HCT116 (cell line): ENCODE data around the gene ABHD17C. TPM values are rescaled to one million over a fixed set of nuclear protein-coding genes. Genes with fewer than 3 reads are reported as not detected.

ENCODE experiments used
- ATAC-seq: fragments of 200-7000 bp; cut with Tn5 transposase; 2 replicates; pipeline ENCODE4 v1.9.1; 2020; ENCODE audit warnings: mild to moderate bottlenecking, moderate library complexity
- BruUV-seq: library from RNA; stranded (reverse); fragments of 400-500 nt; replicated peaks from 2 replicates; lab custom pipeline; 2021; lab: Mats Ljungman, UMichigan
- CTCF ChIA-PET: fragments of 300-600 bp; sonication (Branson Sonifier 250); formaldehyde crosslinking; loops from one replicate; lab custom pipeline; 2021; ENCODE audit warnings: antibody characterized with exemption; lab: Charles Lee
- POLR2A ChIA-PET: fragments of 300-600, 350-600 bp; sonication (Branson Sonifier 250); formaldehyde crosslinking; loops from one replicate; lab custom pipeline; 2021; ENCODE audit warnings: antibody characterized with exemption; lab: Charles Lee
- RAD21 ChIA-PET, 2 experiments: fragments of 300-600 bp; sonication (Branson Sonifier 250); formaldehyde crosslinking; loops; one replicate each; lab custom pipeline; 2023; ENCODE audit warnings: low total read pairs in 2 of 2; ENCODE audit not compliant: uncharacterized antibody in 2 of 2, unreplicated experiment in 2 of 2, low non-redundant PET in 1 of 2; lab: Charles Lee
- DNase-seq: peaks from one replicate; pipeline ENCODE4 v3.0.0-alpha.2; 2010; ENCODE audit warnings: low read depth, low spot score
- H2AFZ ChIP-seq: fragments of 200-600 bp; shearing (Covaris generic), sonication (generic); 2 replicates; pipeline ENCODE4 v1.6.1; 2017; ENCODE audit warnings: low read depth, mixed run types, mixed read lengths, antibody characterized with exemption, low read length; ENCODE audit not compliant: poor library complexity, severe bottlenecking
- H3K27ac ChIP-seq: 2 replicates; pipeline ENCODE4 v1.5.1; 2012; ENCODE audit warnings: low read depth, low read length
- H3K27me3 ChIP-seq: fragments of 200-600 bp; sonication (generic); 2 replicates; pipeline ENCODE4 v1.6.1; 2016; ENCODE audit warnings: mixed run types, low read length, mixed read lengths; ENCODE audit not compliant: insufficient read depth
- H3K36me3 ChIP-seq, 2 experiments: fragments of 200-500 bp in 1 of 2; fragments of 200-600 bp in 1 of 2; sonication (Bioruptor generic) in 1 of 2; sonication (generic) in 1 of 2; 2 replicates each; pipeline versions ENCODE4 v1.5.1 to v1.6.1; 2014 to 2016; ENCODE audit warnings: low read length in 2 of 2, inconsistent platforms in 1 of 2, mixed read lengths in 1 of 2, mixed run types in 1 of 2; ENCODE audit not compliant: insufficient read depth in 2 of 2, control insufficient read depth in 1 of 2
- H3K4me1 ChIP-seq, 2 experiments: fragments of 200-600 bp in 1 of 2; sonication (generic) in 1 of 2; 2 replicates each; pipeline versions ENCODE4 v1.5.1 to v1.6.1; 2012 to 2017; ENCODE audit warnings: low read length in 2 of 2, inconsistent platforms in 1 of 2, mild to moderate bottlenecking in 1 of 2, mixed read lengths in 1 of 2, mixed run types in 1 of 2, moderate library complexity in 1 of 2; ENCODE audit not compliant: insufficient read depth in 2 of 2, control insufficient read depth in 1 of 2
- H3K4me2 ChIP-seq: fragments of 200-600 bp; sonication (generic); 2 replicates; pipeline ENCODE4 v1.6.1; 2017; ENCODE audit warnings: mixed run types, low read length, mixed read lengths
- H3K4me3 ChIP-seq, 2 experiments: fragments of 200-600 bp in 1 of 2; sonication (generic) in 1 of 2; replicated peaks in 1 of 2; 2 replicates each; pipeline ENCODE4 v1.5.1; 2011 to 2016; ENCODE audit warnings: low read length in 2 of 2, control low read depth in 1 of 2, low read depth in 1 of 2, mild to moderate bottlenecking in 1 of 2, mixed read lengths in 1 of 2, mixed run types in 1 of 2
- H3K79me2 ChIP-seq: fragments of 200-600 bp; sonication (generic); 2 replicates; pipeline ENCODE4 v1.6.1; 2017; ENCODE audit warnings: mild to moderate bottlenecking, mixed run types, low read length, moderate library complexity, mixed read lengths; ENCODE audit not compliant: insufficient read depth
- H3K9ac ChIP-seq: fragments of 200-600 bp; sonication (generic); 2 replicates; pipeline ENCODE4 v1.6.1; 2016; ENCODE audit warnings: low read length, mixed read lengths
- H3K9me2 ChIP-seq: fragments of 200-600 bp; sonication (generic), shearing (Covaris generic); 2 replicates; pipeline ENCODE4 v1.6.1; 2017; ENCODE audit warnings: mixed run types, mild to moderate bottlenecking, moderate library complexity; ENCODE audit not compliant: insufficient read depth
- H3K9me3 ChIP-seq, 2 experiments: fragments of 200-500 bp in 1 of 2; fragments of 200-600 bp in 1 of 2; sonication (Bioruptor generic) in 1 of 2; sonication (generic) in 1 of 2; 2 replicates each; pipeline ENCODE4 v1.6.1; 2014 to 2017; ENCODE audit warnings: low read length in 2 of 2, mixed read lengths in 2 of 2, inconsistent platforms in 1 of 2, low read depth in 1 of 2, mild to moderate bottlenecking in 1 of 2, mixed run types in 1 of 2, moderate library complexity in 1 of 2; ENCODE audit not compliant: control insufficient read depth in 1 of 2, insufficient read depth in 1 of 2
- H4K20me1 ChIP-seq: fragments of 200-600 bp; sonication (generic), shearing (Covaris generic); 2 replicates; pipeline ENCODE4 v1.6.1; 2017; ENCODE audit warnings: mixed run types, mild to moderate bottlenecking, moderate library complexity; ENCODE audit not compliant: insufficient read depth
- ATF3 ChIP-seq: IDR thresholded peaks from 2 replicates; pipeline ENCODE4 v1.6.1; 2012
- CBX3 ChIP-seq: IDR thresholded peaks from 2 replicates; pipeline ENCODE4 v1.6.1; 2012; ENCODE audit warnings: low read depth
- EGR1 ChIP-seq: IDR thresholded peaks from 2 replicates; pipeline ENCODE4 v1.6.1; 2012; ENCODE audit warnings: low read depth
- ELF1 ChIP-seq: IDR thresholded peaks from 2 replicates; pipeline ENCODE4 v1.6.1; 2012; ENCODE audit warnings: low read depth, borderline replicate concordance
- EZH2 ChIP-seq: fragments of 200-600 bp; sonication (generic); IDR thresholded peaks from 2 replicates; pipeline ENCODE4 v1.6.1; 2017; ENCODE audit warnings: antibody characterized with exemption, mixed run types
- EZH2phosphoT487 ChIP-seq: fragments of 200-600 bp; IDR thresholded peaks from 2 replicates; pipeline ENCODE4 v1.6.1; 2018; ENCODE audit warnings: antibody characterized with exemption, borderline replicate concordance
- MAX ChIP-seq: IDR thresholded peaks from 2 replicates; pipeline ENCODE4 v1.6.1; 2012
- POLR2A ChIP-seq: IDR thresholded peaks from 2 replicates; pipeline ENCODE4 v1.7.0; 2011; ENCODE audit warnings: borderline replicate concordance; ENCODE audit not compliant: insufficient read depth, insufficient read length; ENCODE audit errors: extremely low read depth
- POLR2AphosphoS5 ChIP-seq: IDR thresholded peaks from 2 replicates; pipeline ENCODE4 v1.6.1; 2011; ENCODE audit warnings: mild to moderate bottlenecking, low read depth, low read length, moderate library complexity
- RAD21 ChIP-seq: IDR thresholded peaks from 2 replicates; pipeline ENCODE4 v1.6.1; 2012; ENCODE audit warnings: low read depth, mild to moderate bottlenecking
- REST ChIP-seq: IDR thresholded peaks from 2 replicates; pipeline ENCODE4 v1.6.1; 2012; ENCODE audit warnings: low read depth
- SIN3A ChIP-seq: IDR thresholded peaks from 2 replicates; pipeline ENCODE4 v1.6.1; 2012; ENCODE audit warnings: low read depth
- SP1 ChIP-seq: IDR thresholded peaks from 2 replicates; pipeline ENCODE4 v1.6.1; 2012; ENCODE audit warnings: low read depth
- SRF ChIP-seq: IDR thresholded peaks from 2 replicates; pipeline ENCODE4 v1.6.1; 2012; ENCODE audit warnings: low read depth
- TCF7L2 ChIP-seq: IDR thresholded peaks from 2 replicates; pipeline ENCODE4 v1.7.0; 2011; ENCODE audit warnings: borderline replicate concordance, inconsistent platforms; ENCODE audit not compliant: insufficient read depth, insufficient read length; ENCODE audit errors: extremely low read depth
- ZNF274 ChIP-seq: fragments of 200-500 bp; sonication (Bioruptor generic); IDR thresholded peaks from 2 replicates; pipeline ENCODE4 v1.6.1; 2014; ENCODE audit warnings: mild to moderate bottlenecking, low read depth, low read length, inconsistent platforms
- intact Hi-C: fragments of 100-400 bp; cut with micrococcal nuclease; formaldehyde crosslinking; loops from 2 replicates; pipeline ENCODE4 v1.10.0; 2022
- total RNA-seq: library from RNA; stranded (reverse); gene quantifications from one replicate; pipeline ENCODE4 v1.2.1, GENCODE V29; 2021; ENCODE audit not compliant: unreplicated experiment

Gene ABHD17C
- total RNA-seq, 1 experiment from 2014 or later, result 27.9 TPM

- ChIA-PET POLR2A (no interaction called here), RAD21 (no interaction called here), CTCF (no interaction called here)
- Histone ChIP-seq H3K4me3 (no peak overlapping the region), H3K4me2 (no peak overlapping the region), H3K4me1 (no peaks in the 10 kb centered on the region), H3K79me2 (peaks cover 72% of the 10 kb centered on the region), H3K9ac (no peak overlapping the region), H3K9me2 (no peaks in the 10 kb centered on the region), H4K20me1 (no peaks in the 10 kb centered on the region), H3K36me3 (no peaks in the 10 kb centered on the region), H3K9me3 (no peaks in the 10 kb centered on the region), H3K27me3 (no peaks in the 10 kb centered on the region), H3K27ac (no peak overlapping the region), H2AFZ (no peak overlapping the region)
- intact Hi-C loops, result no loop called here
- TF ChIP-seq ATF3 (no peak), POLR2AphosphoS5 (no peak), CBX3 (no peak), ELF1 (no peak), SIN3A (no peak), RAD21 (no peak), SP1 (no peak), EGR1 (no peak), MAX (no peak), TCF7L2 (no peak)
- DNase-seq, result no peak
- BruUV-seq, result no TSS peak
- ATAC-seq, result no peak
These were observed 47.0 kb downstream of the ABHD17C start for GRCh38 chr15:80742081-80742480.

- BruUV-seq, result no TSS peak
- ATAC-seq (no peak), DNase-seq (no peak)
- no peak overlapping the region for H3K27ac ChIP-seq
- ChIA-PET RAD21 (no interaction called here), POLR2A (no interaction called here), CTCF (no interaction called here)
- H3K27me3 ChIP-seq, result no peaks in the 10 kb centered on the region
- no peaks in the 10 kb centered on the region; the same call in 1 of the 2 replicates for H4K20me1 ChIP-seq
- intact Hi-C loops, result no loop called here
- H3K36me3 ChIP-seq, result no peaks in the 10 kb centered on the region
- no peak overlapping the region for H2AFZ ChIP-seq
- no peak overlapping the region for H3K4me3 ChIP-seq
- peaks cover 70% of the 10 kb centered on the region for H3K79me2 ChIP-seq
- H3K4me2 ChIP-seq, result no peak overlapping the region
- H3K9me2 ChIP-seq, result no peaks in the 10 kb centered on the region
- no peaks in the 10 kb centered on the region for H3K9me3 ChIP-seq
- H3K4me1 ChIP-seq, result no peaks in the 10 kb centered on the region
- H3K9ac ChIP-seq, result no peak overlapping the region
- TF ChIP-seq SIN3A (no peak), TCF7L2 (no peak), EGR1 (no peak), ATF3 (no peak), EZH2phosphoT487 (no peak), ELF1 (no peak), SP1 (no peak), EZH2 (no peak), RAD21 (no peak), MAX (no peak), REST (no peak), POLR2A (no peak), SRF (no peak), ZNF274 (no peak)
These were observed 48.2 kb downstream of the ABHD17C start for GRCh38 chr15:80743189-80743833.
